ENCODE measurements around the gene PKD1.

The PKD1 gene

GRCh38 chr16:2091547-2092255 is 44.0 kb downstream of the PKD1 start:
- Histone ChIP-seq H3K27ac (ENCODE audit: low read depth, low read length) (no peak overlapping the region), H3K27me3 (ENCODE audit: insufficient read depth, low read length) (no peaks in the 10 kb centered on the region), H3K36me3 (ENCODE audit: insufficient read depth, low read length) (peaks cover 21% of the 10 kb centered on the region; the same call in 1 of the 2 replicates), H2AFZ (ENCODE audit: low read length, unreplicated experiment) (no peak overlapping the region), H3K4me3 (ENCODE audit: low read depth, low read length) (no peak overlapping the region), H3K79me2 (ENCODE audit: control insufficient read depth, insufficient read depth, low read length, unreplicated experiment) (no peaks in the 10 kb centered on the region), H3K4me1 (ENCODE audit: control insufficient read depth, insufficient read depth, low read length, unreplicated experiment) (peaks cover 9% of the 10 kb centered on the region)

GRCh38 chr16:2090777-2091546 is 44.7 kb downstream of the PKD1 start:
- Histone ChIP-seq H2AFZ (ENCODE audit: low read length, unreplicated experiment) (no peak overlapping the region), H3K4me3 (ENCODE audit: low read depth, low read length) (no peak overlapping the region), H3K36me3 (ENCODE audit: insufficient read depth, low read length) (peaks cover 21% of the 10 kb centered on the region; the same call in 1 of the 2 replicates), H3K4me1 (ENCODE audit: control insufficient read depth, insufficient read depth, low read length, unreplicated experiment) (peaks cover 6% of the 10 kb centered on the region), H3K27me3 (ENCODE audit: insufficient read depth, low read length) (no peaks in the 10 kb centered on the region), H3K79me2 (ENCODE audit: control insufficient read depth, insufficient read depth, low read length, unreplicated experiment) (no peaks in the 10 kb centered on the region), H3K27ac (ENCODE audit: low read depth, low read length) (no peak overlapping the region)

GRCh38 chr16:2090481-2090776 is 45.3 kb downstream of the PKD1 start:
- Histone ChIP-seq H3K79me2 (ENCODE audit: control insufficient read depth, insufficient read depth, low read length, unreplicated experiment) (no peaks in the 10 kb centered on the region), H3K36me3 (ENCODE audit: insufficient read depth, low read length) (peaks cover 21% of the 10 kb centered on the region; the same call in 1 of the 2 replicates), H3K4me1 (ENCODE audit: control insufficient read depth, insufficient read depth, low read length, unreplicated experiment) (peaks cover under 1% of the 10 kb centered on the region), H2AFZ (ENCODE audit: low read length, unreplicated experiment) (no peak overlapping the region), H3K27ac (ENCODE audit: low read depth, low read length) (no peak overlapping the region), H3K4me3 (ENCODE audit: low read depth, low read length) (no peak overlapping the region), H3K27me3 (ENCODE audit: insufficient read depth, low read length) (no peaks in the 10 kb centered on the region)

GRCh38 chr16:2089706-2090480 is 45.8 kb downstream of the PKD1 start:
- no peak overlapping the region for H3K4me3 ChIP-seq (ENCODE audit: low read depth, low read length)
- H3K27ac ChIP-seq (ENCODE audit: low read depth, low read length), result no peak overlapping the region
- H3K4me1 ChIP-seq (ENCODE audit: control insufficient read depth, insufficient read depth, low read length, unreplicated experiment), result no peaks in the 10 kb centered on the region
- H3K79me2 ChIP-seq (ENCODE audit: control insufficient read depth, insufficient read depth, low read length, unreplicated experiment), result no peaks in the 10 kb centered on the region
- H3K27me3 ChIP-seq (ENCODE audit: insufficient read depth, low read length), result no peaks in the 10 kb centered on the region
- peaks cover 21% of the 10 kb centered on the region; the same call in 1 of the 2 replicates for H3K36me3 ChIP-seq (ENCODE audit: insufficient read depth, low read length)
- no peak overlapping the region for H2AFZ ChIP-seq (ENCODE audit: low read length, unreplicated experiment)

GRCh38 chr16:2088759-2089358 is 46.8 kb downstream of the PKD1 start:
- Histone ChIP-seq H3K27ac (ENCODE audit: low read depth, low read length) (no peak overlapping the region), H3K79me2 (ENCODE audit: control insufficient read depth, insufficient read depth, low read length, unreplicated experiment) (no peaks in the 10 kb centered on the region), H2AFZ (ENCODE audit: low read length, unreplicated experiment) (no peak overlapping the region), H3K4me3 (ENCODE audit: low read depth, low read length) (no peak overlapping the region), H3K36me3 (ENCODE audit: insufficient read depth, low read length) (peaks cover 21% of the 10 kb centered on the region; the same call in 1 of the 2 replicates), H3K27me3 (ENCODE audit: insufficient read depth, low read length) (no peaks in the 10 kb centered on the region), H3K4me1 (ENCODE audit: control insufficient read depth, insufficient read depth, low read length, unreplicated experiment) (no peaks in the 10 kb centered on the region)

- Histone ChIP-seq H3K36me3 (ENCODE audit: insufficient read depth, low read length) (peaks cover 21% of the 10 kb centered on the region; the same call in 1 of the 2 replicates), H3K4me3 (ENCODE audit: low read depth, low read length) (no peak overlapping the region), H3K79me2 (ENCODE audit: control insufficient read depth, insufficient read depth, low read length, unreplicated experiment) (no peaks in the 10 kb centered on the region), H2AFZ (ENCODE audit: low read length, unreplicated experiment) (no peak overlapping the region), H3K27ac (ENCODE audit: low read depth, low read length) (no peak overlapping the region), H3K27me3 (ENCODE audit: insufficient read depth, low read length) (no peaks in the 10 kb centered on the region), H3K4me1 (ENCODE audit: control insufficient read depth, insufficient read depth, low read length, unreplicated experiment) (no peaks in the 10 kb centered on the region)
Measured at GRCh38 chr16:2087748-2088631, 47.7 kb downstream of the PKD1 start.

GRCh38 chr16:2086812-2087747 is 48.6 kb downstream of the PKD1 start:
- Histone ChIP-seq H3K4me1 (ENCODE audit: control insufficient read depth, insufficient read depth, low read length, unreplicated experiment) (no peaks in the 10 kb centered on the region), H3K79me2 (ENCODE audit: control insufficient read depth, insufficient read depth, low read length, unreplicated experiment) (no peaks in the 10 kb centered on the region), H3K4me3 (ENCODE audit: low read depth, low read length) (no peak overlapping the region), H3K36me3 (ENCODE audit: insufficient read depth, low read length) (peaks cover 16% of the 10 kb centered on the region; the same call in 1 of the 2 replicates), H3K27me3 (ENCODE audit: insufficient read depth, low read length) (no peaks in the 10 kb centered on the region), H2AFZ (ENCODE audit: low read length, unreplicated experiment) (no peak overlapping the region), H3K27ac (ENCODE audit: low read depth, low read length) (no peak overlapping the region)

GRCh38 chr16:2086106-2086742 is 49.5 kb downstream of the PKD1 start:
- peaks cover 9% of the 10 kb centered on the region; the same call in 1 of the 2 replicates for H3K36me3 ChIP-seq (ENCODE audit: insufficient read depth, low read length)
- no peaks in the 10 kb centered on the region for H3K27me3 ChIP-seq (ENCODE audit: insufficient read depth, low read length)
- H3K79me2 ChIP-seq (ENCODE audit: control insufficient read depth, insufficient read depth, low read length, unreplicated experiment), result no peaks in the 10 kb centered on the region
- H2AFZ ChIP-seq (ENCODE audit: low read length, unreplicated experiment), result no peak overlapping the region
- H3K4me3 ChIP-seq (ENCODE audit: low read depth, low read length), result no peak overlapping the region
- no peak overlapping the region for H3K27ac ChIP-seq (ENCODE audit: low read depth, low read length)
- H3K4me1 ChIP-seq (ENCODE audit: control insufficient read depth, insufficient read depth, low read length, unreplicated experiment), result no peaks in the 10 kb centered on the region

- Histone ChIP-seq H3K4me1 (ENCODE audit: control insufficient read depth, insufficient read depth, low read length, unreplicated experiment) (no peaks in the 10 kb centered on the region), H3K36me3 (ENCODE audit: insufficient read depth, low read length) (peaks cover 8% of the 10 kb centered on the region; the same call in 1 of the 2 replicates), H3K79me2 (ENCODE audit: control insufficient read depth, insufficient read depth, low read length, unreplicated experiment) (no peaks in the 10 kb centered on the region)
Measured at GRCh38 chr16:2085669-2086068, 50.0 kb downstream of the PKD1 start.

More at GRCh38 chr16:2085669-2086068, 50.0 kb downstream of the PKD1 start:
- H3K27me3 ChIP-seq (ENCODE audit: insufficient read depth, low read length), result no peaks in the 10 kb centered on the region
- H2AFZ ChIP-seq (ENCODE audit: low read length, unreplicated experiment), result no peak overlapping the region
- no peak overlapping the region for H3K27ac ChIP-seq (ENCODE audit: low read depth, low read length)
- no peak overlapping the region for H3K4me3 ChIP-seq (ENCODE audit: low read depth, low read length)
